Colon (tissue), 2 donors: ENCODE results near the gene TSPAN6.

ENCODE experiments used
- FAIRE-seq: peaks from 2 replicates; lab custom pipeline; 2012; peaks lifted over from hg19 to GRCh38; lab: Jason Lieb, UNC
- donor health status: control.
- donor health status: control.

TSPAN6 gene

GRCh38 chrX:100647095-100647494, 10.5 kb upstream of the TSPAN6 start:
- FAIRE-seq, result no peak

DNA sequence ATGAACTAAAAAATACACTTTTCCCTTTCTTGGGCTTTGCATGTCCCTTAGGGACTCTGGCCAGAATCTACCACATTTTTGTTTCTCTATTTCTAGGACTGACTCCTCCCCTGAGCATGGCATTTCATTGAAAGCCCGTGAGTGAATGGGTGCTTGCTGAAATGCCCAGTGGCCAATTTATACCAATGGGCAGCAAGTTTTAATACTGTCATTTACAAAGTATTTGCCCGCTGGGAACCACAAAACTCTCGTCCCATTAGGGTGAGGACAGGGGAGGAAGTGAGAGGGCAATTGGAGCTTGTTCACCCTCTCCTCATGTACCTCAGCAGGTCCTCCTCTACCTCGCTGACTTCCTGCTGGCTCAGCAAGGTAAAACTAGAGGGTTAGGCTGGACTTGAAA, 8.5 kb upstream of the TSPAN6 start:
- no peak for FAIRE-seq

- no peak for FAIRE-seq
Measured at GRCh38 chrX:100643956-100644860, 7.6 kb upstream of the TSPAN6 start, which contains the start of gene SRPX2. SRPX2 (plus strand) TSS chrX:100644199; CDS start chrX:100646323, 2,124 bp downstream.

GRCh38 chrX:100643212-100643611, 6.6 kb upstream of the TSPAN6 start:
- FAIRE-seq, result no peak

DNA sequence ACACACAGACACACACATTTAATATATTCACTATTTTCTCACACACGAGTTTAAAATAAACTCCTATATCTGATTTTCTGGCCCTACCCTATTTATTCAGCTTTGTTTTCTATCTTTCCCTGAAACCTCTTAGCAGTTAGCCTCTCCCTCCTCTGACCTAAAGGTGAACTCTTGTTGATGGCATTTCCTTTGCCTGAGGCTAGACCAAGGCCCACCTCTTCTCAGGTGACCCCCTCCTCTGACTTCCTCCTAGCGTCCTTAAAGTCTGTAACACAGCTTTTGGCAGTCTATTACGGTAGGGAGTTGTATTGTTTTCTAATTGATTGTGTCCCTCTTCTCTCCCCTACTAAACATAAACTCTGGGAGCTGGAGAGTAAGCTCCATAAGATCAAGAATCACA, 5.7 kb upstream of the TSPAN6 start:
- FAIRE-seq, result no peak

DNA sequence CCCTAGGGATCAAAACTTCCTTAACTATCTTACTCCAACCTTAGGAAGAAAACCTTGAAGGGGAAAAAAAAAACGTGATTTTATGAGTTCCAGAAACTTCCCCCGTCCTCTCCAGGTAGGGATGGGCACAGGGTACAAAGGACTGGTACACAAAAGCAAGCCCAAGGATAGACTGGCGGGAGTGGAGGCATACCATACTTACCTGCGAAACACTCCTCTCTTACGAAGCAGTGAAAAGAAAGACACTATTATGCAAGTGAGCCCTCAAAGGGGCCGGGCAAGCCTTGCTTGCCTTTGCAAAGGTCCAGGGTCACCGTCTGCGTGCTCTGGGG, 651 bp downstream of the TSPAN6 start:
- FAIRE-seq, result no peak

DNA sequence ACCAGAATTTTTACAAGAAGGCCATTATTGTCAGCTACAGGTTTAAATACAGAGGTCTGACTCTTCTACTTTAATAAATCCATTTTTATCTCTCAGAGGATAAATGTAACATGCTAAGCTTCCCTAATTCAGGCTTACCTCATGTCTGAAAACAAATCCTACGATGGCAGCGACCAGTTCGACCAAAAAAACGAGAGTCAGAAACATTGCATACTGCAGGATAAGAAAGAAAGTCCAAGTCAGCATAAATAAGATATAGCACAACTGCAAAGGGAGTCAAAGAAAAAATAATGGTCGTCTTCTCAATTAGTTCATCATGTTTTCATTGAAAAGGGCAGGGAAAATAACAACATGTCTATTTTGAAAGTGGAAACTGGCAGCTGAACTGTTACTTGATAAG, 1.6 kb downstream of the TSPAN6 start:
- no peak for FAIRE-seq

DNA sequence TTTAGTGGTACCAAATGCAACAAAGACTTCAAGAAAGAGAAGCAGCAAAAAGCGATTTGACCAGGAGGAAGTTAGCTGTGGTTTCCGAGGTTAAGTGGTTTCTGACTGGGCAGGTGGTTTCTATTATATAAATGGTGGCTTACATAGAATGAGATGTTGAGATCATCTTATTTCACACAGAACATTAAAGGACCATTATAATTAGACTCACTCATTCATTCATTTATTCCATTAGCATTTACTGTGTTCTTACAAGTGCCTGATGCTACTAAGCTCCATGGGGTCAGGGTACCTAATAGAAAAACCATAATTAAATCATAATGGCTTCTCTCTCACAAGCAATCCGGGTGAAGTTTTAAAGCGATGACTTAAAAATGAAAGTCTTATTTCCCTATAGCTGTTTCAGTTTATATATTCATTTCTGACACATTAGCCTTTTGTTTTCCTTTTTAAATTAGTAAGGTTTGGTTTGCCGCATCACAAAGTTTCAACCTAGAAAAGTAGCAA, 10.6 kb downstream of the TSPAN6 start:
- peak; percentile 68 for FAIRE-seq

DNA sequence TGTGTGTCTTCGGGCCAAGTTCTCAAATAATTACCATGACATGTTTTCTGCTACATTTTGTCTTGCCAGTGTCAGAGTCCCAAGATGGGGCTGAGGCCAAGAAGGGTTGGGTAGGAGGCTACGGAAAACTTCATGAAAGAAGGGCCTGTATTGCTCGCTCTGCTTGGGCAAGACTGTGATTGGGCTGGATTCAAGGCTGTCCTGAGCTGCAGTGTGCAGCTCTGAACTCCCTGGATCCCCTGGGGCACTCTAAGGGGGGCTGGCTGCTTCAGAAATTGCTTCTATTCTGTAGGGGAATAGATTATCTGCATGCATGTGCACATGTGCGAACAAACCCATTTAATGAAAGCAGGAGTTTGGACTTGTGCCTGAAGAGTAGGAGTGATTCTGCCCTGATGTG, 13.6 kb downstream of the TSPAN6 start:
- no peak for FAIRE-seq

DNA sequence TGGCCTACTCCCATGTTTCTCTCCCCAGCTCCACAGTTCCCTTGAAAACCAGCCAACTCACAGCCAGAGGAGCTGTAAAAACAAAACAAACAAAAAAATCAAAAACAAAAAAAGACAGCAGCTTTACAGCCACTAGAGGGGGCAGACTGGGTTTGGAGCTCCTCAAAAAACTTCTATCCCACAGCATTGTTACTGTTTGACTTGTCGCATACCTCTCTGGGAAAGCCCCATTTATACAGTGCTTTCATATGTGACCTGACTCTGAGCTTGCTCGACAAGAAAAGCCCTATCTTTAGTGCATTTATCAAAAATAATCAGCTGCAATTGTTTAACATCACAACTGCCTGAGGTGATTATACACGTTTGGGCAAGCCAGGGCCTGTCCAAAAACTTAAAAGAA, 21.6 kb downstream of the TSPAN6 start:
- FAIRE-seq, result no peak

- no peak for FAIRE-seq
Measured at GRCh38 chrX:100611951-100612350, 24.7 kb downstream of the TSPAN6 start.

DNA sequence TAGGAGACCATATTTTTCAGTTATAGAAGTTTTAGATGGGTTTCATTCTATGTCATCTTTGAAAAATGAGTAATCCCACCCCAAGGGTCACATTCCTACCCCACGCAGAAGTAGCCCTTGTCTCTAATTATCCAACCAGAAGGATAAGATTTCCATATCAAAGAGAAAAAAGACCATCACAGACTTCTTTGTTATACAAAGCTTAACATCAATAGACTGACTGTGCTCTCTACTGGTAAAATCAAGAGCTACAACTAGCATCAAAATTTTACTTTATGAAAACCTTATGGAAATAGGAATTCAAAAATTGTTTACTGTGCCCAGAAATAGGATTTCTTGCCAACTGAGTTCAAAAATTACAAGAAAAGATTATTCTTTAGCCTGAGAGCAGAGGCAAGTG, 27.0 kb downstream of the TSPAN6 start:
- no peak for FAIRE-seq

DNA sequence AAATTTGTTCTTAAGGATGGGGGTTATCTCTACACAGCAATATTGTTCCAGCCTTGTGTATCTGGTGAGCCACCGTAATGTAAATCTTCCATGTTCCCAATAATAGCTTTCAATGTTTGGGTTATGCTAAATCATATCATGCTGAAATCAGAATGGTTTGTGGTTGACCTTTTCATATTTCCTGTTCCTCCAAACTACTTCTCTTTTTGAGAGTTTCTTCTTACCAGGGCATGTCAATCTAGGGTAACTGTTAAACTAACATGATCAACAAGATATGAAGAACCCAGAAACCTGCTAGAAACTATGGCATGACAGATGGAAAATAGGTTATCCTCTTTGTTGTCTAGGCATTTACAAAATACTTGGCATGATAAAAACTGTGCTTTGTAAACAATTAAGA, 29.9 kb downstream of the TSPAN6 start:
- no peak for FAIRE-seq

DNA sequence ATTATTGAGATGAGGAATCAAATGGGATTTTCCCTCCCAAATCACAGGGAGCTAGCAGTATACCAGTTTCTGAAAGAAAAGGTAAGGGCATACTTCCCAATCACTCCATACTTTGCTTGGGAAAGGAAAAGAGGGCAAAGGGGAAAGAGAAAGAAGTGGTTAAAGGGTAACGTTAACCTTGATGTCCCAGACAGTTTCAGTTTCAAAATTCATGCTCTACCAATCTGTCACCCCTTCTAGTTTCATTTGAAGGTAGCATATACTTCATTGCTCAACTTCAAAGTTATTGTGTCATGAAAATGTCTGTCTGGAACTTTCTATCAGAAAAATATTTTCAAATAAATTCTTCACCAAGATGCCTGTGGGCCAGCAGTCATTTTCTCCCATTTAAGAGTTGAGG, 35.8 kb downstream of the TSPAN6 start:
- FAIRE-seq, result no peak

- no peak for FAIRE-seq
Measured at GRCh38 chrX:100600340-100600739, 36.3 kb downstream of the TSPAN6 start.

DNA sequence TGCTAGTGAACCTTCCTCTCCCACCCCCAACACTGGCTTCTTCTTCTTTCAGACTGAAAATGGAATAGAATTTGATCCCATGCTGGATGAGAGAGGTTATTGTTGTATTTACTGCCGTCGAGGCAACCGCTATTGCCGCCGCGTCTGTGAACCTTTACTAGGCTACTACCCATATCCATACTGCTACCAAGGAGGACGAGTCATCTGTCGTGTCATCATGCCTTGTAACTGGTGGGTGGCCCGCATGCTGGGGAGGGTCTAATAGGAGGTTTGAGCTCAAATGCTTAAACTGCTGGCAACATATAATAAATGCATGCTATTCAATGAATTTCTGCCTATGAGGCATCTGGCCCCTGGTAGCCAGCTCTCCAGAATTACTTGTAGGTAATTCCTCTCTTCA, 37.1 kb downstream of the TSPAN6 start:
- no peak for FAIRE-seq

GRCh38 chrX:100596601-100597000, 40.0 kb downstream of the TSPAN6 start:
- no peak for FAIRE-seq

GRCh38 chrX:100593581-100593980, 43.0 kb downstream of the TSPAN6 start:
- no peak for FAIRE-seq

DNA sequence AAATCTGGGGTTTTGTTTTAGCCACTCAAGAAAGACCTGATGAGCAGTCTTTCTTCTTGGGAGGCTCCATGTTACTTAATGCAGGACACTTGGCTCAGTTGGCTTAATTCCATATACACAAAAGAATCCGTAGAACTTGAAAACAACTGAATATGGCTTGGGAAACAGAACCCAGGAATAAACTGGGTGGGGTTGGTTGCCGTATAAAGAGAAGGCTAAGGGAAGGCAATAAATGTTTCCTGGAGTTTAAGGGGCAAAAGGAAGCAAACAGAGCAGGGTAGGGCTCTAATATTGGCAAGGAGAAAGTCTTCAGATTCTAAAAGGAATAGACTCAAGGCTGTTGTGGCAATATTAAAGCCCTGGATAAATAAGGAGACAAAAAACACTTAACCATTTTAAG, 43.5 kb downstream of the TSPAN6 start:
- FAIRE-seq, result no peak

DNA sequence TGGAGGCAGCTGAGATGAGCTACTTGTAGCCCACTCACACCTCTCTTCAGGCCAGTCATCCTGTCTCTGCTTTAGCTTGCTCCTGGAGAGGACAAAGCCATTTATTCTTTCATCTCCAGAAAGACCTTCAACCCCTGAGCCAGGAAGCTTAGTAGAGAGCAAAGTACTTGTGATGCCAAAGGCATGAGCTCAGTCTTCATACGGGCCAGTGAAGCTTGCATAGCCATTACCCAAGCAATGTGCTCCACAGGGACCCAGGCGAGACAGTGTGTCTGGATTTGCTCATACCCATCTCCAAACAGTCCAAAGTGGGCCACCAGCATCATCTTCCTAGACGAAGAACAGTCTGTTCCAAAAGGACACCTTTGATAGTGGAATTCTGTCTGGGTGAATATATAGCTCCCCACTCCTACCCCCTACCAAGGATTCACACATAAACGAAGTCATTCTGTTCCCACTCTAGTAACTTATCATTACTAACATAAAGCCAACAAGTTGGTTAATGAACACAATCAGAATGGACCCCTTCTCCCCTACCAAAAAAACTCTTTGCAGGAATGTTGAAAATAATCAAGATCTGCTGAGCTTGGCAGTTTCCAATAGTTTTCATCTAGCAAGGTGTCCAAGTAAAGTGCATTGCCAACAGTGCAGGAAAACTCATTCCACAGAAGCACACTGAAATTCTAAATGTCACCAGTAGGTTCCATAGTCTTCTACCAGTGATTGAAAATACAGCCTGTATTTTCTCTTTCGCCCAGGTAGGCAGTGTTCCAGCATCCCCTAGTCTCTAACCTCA, 45.2 kb downstream of the TSPAN6 start:
- no peak for FAIRE-seq

DNA sequence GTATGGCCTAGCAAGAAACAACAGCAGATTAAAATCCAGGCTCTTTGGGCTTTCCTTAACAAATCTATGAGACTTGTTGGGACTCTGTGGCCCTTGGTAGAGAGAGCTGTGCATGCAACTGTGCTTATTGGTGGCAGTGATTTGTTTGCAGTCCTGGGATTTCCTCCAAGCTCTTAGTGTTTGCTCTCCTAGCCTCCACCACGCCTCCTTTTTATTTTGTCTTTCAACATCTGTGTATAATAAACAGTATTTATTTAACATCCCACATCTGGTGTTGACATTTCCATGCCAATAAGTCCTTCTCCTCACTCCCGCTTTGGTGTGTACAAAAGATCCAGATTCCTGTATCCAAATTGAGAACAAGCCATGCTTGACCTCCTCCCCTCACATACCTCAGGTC, 48.7 kb downstream of the TSPAN6 start:
- FAIRE-seq, result peak; percentile 24

GRCh38 chrX:100586747-100587146, 49.9 kb downstream of the TSPAN6 start:
- FAIRE-seq, result no peak

DNA sequence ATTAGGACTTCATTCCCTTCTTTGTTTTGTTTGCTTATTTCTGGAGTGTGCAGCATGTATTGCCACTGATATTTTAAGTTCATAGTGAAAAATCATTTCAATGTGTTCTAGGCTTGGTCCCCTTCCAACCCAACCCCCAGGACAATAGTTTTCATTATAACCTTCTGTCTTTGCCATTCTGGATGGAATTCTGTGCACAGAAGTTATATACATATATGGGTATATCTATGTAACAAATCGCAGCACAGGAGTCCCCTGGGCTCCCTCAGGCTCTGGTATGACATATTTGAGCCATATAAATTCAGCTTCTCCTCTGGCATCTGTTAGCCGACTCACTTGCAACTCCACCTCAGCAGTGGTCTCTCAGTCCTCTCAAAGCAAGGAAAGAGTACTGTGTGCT, 52.0 kb downstream of the TSPAN6 start, which contains the start of gene TNMD:
Gene TNMD (plus strand): TSS at position 326 of the 400 bp plus-strand sequence. CDS start 83 bp downstream, outside the sequence.
- no peak for FAIRE-seq
